Keratinocyte (primary cell): ENCODE measurements around the gene PGAM1. TPM values are rescaled to one million over a fixed set of nuclear protein-coding genes. Genes with fewer than 3 reads are reported as not detected.

ENCODE experiments used
- DNase-seq: peaks from one replicate; pipeline ENCODE4 v3.0.0-alpha.2; 2011; ENCODE audit warnings: low read depth, missing footprints, low spot score
- FAIRE-seq: peaks from 2 replicates; lab custom pipeline; 2011; peaks lifted over from hg19 to GRCh38; lab: Jason Lieb, UNC
- H2AFZ ChIP-seq: 2 replicates; pipeline ENCODE4 v1.6.0; 2012; ENCODE audit warnings: low read length, control low read depth, inconsistent platforms; ENCODE audit not compliant: control insufficient read depth
- H3K27ac ChIP-seq: 2 replicates; pipeline ENCODE4 v1.5.1; 2011; ENCODE audit warnings: low read length; ENCODE audit not compliant: control insufficient read depth, insufficient read depth
- H3K27me3 ChIP-seq: 3 replicates; pipeline ENCODE4 v1.6.0; 2011; ENCODE audit warnings: low read length; ENCODE audit not compliant: control insufficient read depth, insufficient read depth; ENCODE audit errors: extremely low read depth
- H3K36me3 ChIP-seq, 2 experiments: 2 replicates in 1 of 2; 3 replicates in 1 of 2; pipeline ENCODE4 v1.5.1; 2011; ENCODE audit warnings: low read length in 2 of 2, mild to moderate bottlenecking in 1 of 2; ENCODE audit not compliant: control insufficient read depth in 2 of 2, insufficient read depth in 2 of 2; ENCODE audit errors: extremely low read depth in 1 of 2
- H3K4me1 ChIP-seq: 3 replicates; pipeline ENCODE4 v1.5.1; 2011; ENCODE audit warnings: low read length; ENCODE audit not compliant: control insufficient read depth, insufficient read depth; ENCODE audit errors: extremely low read depth
- H3K4me2 ChIP-seq: 3 replicates; pipeline ENCODE4 v1.6.0; 2011; ENCODE audit warnings: low read depth, low read length; ENCODE audit not compliant: control insufficient read depth, insufficient read depth; ENCODE audit errors: extremely low read depth
- H3K4me3 ChIP-seq, 3 experiments: fragments of 200-600 bp in 1 of 3; sonication (generic) in 1 of 3; 2 replicates in 2 of 3; 3 replicates in 1 of 3; pipeline ENCODE4 v1.5.1; 2011 to 2016; ENCODE audit warnings: low read length in 3 of 3, mild to moderate bottlenecking in 3 of 3, control low read depth in 2 of 3, inconsistent platforms in 1 of 3, low read depth in 1 of 3, mixed read lengths in 1 of 3, mixed run types in 1 of 3, moderate library complexity in 1 of 3; ENCODE audit not compliant: control insufficient read depth in 2 of 3, insufficient read depth in 2 of 3; ENCODE audit errors: extremely low read depth in 1 of 3
- H3K79me2 ChIP-seq: 2 replicates; pipeline ENCODE4 v1.6.0; 2012; ENCODE audit warnings: low read length; ENCODE audit not compliant: control insufficient read depth, insufficient read depth
- H3K9ac ChIP-seq: 3 replicates; pipeline ENCODE4 v1.6.0; 2011; ENCODE audit warnings: low read length; ENCODE audit not compliant: control insufficient read depth, insufficient read depth; ENCODE audit errors: extremely low read depth
- H3K9me1 ChIP-seq: 3 replicates; pipeline ENCODE4 v1.6.0; 2011; ENCODE audit warnings: low read length; ENCODE audit not compliant: control insufficient read depth, insufficient read depth; ENCODE audit errors: extremely low read depth
- H3K9me3 ChIP-seq: 2 replicates; pipeline ENCODE4 v1.5.1; 2012; ENCODE audit warnings: low read depth, low read length; ENCODE audit not compliant: control insufficient read depth
- H4K20me1 ChIP-seq: 3 replicates; pipeline ENCODE4 v1.6.0; 2011; ENCODE audit warnings: low read length; ENCODE audit not compliant: control insufficient read depth, insufficient read depth; ENCODE audit errors: extremely low read depth
- EZH2 ChIP-seq: IDR thresholded peaks from one replicate; pipeline ENCODE4 v1.6.1; 2012; ENCODE audit warnings: inconsistent platforms, mild to moderate bottlenecking, low read length, moderate library complexity
- dilution Hi-C: fragments of 300-500 bp; cut with MboI; formaldehyde crosslinking; loops from one replicate; pipeline ENCODE4 v1.7.0; 2020; ENCODE audit warnings: low sequenced_read_pairs; ENCODE audit not compliant: extremely low pct_ligation_motif_present
- polyA plus RNA-seq, 5 experiments: library from polyadenylated mRNA; depleted of rRNA in 3 of 5; stranded (reverse) in 3 of 5; stranded (forward) in 1 of 5; unstranded in 1 of 5; fragments of >200 nt; gene quantifications; 1 replicate in 1 of 5; 2 replicates in 3 of 5; 3 replicates in 1 of 5; pipeline versions ENCODE4 v1.2.1 to v1.2.3, GENCODE V29; 2011 to 2012; ENCODE audit warnings: missing spikeins in 2 of 5, low read depth in 1 of 5, low replicate concordance in 1 of 5
- TF ChIP-seq, protein P1 (sequence below), 3 experiments: IDR thresholded peaks in 1 of 3; conservative IDR thresholded peaks in 1 of 3; optimal IDR thresholded peaks in 1 of 3; 2 replicates in 2 of 3; 3 replicates in 1 of 3; pipeline versions ENCODE3 to v1.5.1; 2011; ENCODE audit warnings: low read length in 3 of 3, mild to moderate bottlenecking in 3 of 3, moderate library complexity in 2 of 3, control low read depth in 1 of 3, inconsistent platforms in 1 of 3; ENCODE audit not compliant: insufficient read depth in 2 of 3; ENCODE audit errors: extremely low read depth in 1 of 3

The PGAM1 gene
- polyA plus RNA-seq, 1 donor (not counting 4 experiments of a cell fraction or from before 2014, with no cell fraction given) = 624 TPM

GRCh38 chr10:97456034-97456685 lies 30.2 kb downstream of the PGAM1 start:
- H3K79me2 ChIP-seq = peaks cover 17% of the 10 kb centered on the region
- no peaks in the 10 kb centered on the region for H3K9me3 ChIP-seq
- no peaks in the 10 kb centered on the region for H3K9me1 ChIP-seq
- H3K27ac ChIP-seq = no peak overlapping the region
- TF ChIP-seq EZH2 = no peak
- TF ChIP-seq, protein P1, sequence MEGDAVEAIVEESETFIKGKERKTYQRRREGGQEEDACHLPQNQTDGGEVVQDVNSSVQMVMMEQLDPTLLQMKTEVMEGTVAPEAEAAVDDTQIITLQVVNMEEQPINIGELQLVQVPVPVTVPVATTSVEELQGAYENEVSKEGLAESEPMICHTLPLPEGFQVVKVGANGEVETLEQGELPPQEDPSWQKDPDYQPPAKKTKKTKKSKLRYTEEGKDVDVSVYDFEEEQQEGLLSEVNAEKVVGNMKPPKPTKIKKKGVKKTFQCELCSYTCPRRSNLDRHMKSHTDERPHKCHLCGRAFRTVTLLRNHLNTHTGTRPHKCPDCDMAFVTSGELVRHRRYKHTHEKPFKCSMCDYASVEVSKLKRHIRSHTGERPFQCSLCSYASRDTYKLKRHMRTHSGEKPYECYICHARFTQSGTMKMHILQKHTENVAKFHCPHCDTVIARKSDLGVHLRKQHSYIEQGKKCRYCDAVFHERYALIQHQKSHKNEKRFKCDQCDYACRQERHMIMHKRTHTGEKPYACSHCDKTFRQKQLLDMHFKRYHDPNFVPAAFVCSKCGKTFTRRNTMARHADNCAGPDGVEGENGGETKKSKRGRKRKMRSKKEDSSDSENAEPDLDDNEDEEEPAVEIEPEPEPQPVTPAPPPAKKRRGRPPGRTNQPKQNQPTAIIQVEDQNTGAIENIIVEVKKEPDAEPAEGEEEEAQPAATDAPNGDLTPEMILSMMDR (optimal IDR thresholded peaks at IDR 0.05 in 1 of 3, IDR thresholded peaks at IDR 0.05 in 1 of 3, conservative IDR thresholded peaks at IDR 0.05 in 1 of 3; ENCODE audit: extremely low read depth in 1 of 3, insufficient read depth in 2 of 3, low read length in 3 of 3) = no peak
- H3K4me2 ChIP-seq = no peak overlapping the region
- H2AFZ ChIP-seq = no peak overlapping the region
- H3K36me3 ChIP-seq = peaks cover 60 to 66% of the 10 kb centered on the region in 2 experiments
- H3K27me3 ChIP-seq = no peaks in the 10 kb centered on the region
- no peak for DNase-seq
- no peaks in the 10 kb centered on the region for H3K4me1 ChIP-seq
- no peak overlapping the region for H3K9ac ChIP-seq
- no peaks in the 10 kb centered on the region for H4K20me1 ChIP-seq
- dilution Hi-C loops = no loop called here
- no peak for FAIRE-seq
- H3K4me3 ChIP-seq = no peak overlapping the region

DNA sequence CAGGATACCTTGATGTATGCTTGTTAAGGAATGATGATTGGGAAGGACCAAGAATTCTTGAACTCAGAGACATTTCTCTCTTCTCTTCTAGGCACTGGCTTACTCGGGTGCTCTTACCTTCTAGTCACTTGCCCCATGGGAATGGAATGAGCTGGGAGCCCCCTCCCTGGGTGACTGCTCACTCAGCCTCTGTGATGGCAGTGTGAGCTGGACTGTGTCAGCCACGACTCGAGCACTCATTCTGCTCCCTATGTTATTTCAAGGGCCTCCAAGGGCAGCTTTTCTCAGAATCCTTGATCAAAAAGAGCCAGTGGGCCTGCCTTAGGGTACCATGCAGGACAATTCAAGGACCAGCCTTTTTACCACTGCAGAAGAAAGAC lies 30.7 kb downstream of the PGAM1 start:
- Histone ChIP-seq H3K36me3 (peaks cover 62 to 63% of the 10 kb centered on the region in 2 experiments), H3K4me3 (no peak overlapping the region), H3K4me2 (no peak overlapping the region), H4K20me1 (no peaks in the 10 kb centered on the region), H3K27ac (no peak overlapping the region), H3K27me3 (no peaks in the 10 kb centered on the region), H3K4me1 (no peaks in the 10 kb centered on the region), H3K79me2 (peaks cover 12% of the 10 kb centered on the region), H3K9me3 (no peaks in the 10 kb centered on the region), H2AFZ (no peak overlapping the region), H3K9ac (no peak overlapping the region), H3K9me1 (no peaks in the 10 kb centered on the region)
- FAIRE-seq = no peak
- no peak for TF ChIP-seq EZH2
- TF ChIP-seq, protein P1 (optimal IDR thresholded peaks at IDR 0.05 in 1 of 3, IDR thresholded peaks at IDR 0.05 in 1 of 3, conservative IDR thresholded peaks at IDR 0.05 in 1 of 3; ENCODE audit: extremely low read depth in 1 of 3, insufficient read depth in 2 of 3, low read length in 3 of 3) = no peak
- dilution Hi-C loops = no loop called here
- DNase-seq = no peak
